Measurements from ENCODE around the gene ELOVL5.

Gene ELOVL5

DNA sequence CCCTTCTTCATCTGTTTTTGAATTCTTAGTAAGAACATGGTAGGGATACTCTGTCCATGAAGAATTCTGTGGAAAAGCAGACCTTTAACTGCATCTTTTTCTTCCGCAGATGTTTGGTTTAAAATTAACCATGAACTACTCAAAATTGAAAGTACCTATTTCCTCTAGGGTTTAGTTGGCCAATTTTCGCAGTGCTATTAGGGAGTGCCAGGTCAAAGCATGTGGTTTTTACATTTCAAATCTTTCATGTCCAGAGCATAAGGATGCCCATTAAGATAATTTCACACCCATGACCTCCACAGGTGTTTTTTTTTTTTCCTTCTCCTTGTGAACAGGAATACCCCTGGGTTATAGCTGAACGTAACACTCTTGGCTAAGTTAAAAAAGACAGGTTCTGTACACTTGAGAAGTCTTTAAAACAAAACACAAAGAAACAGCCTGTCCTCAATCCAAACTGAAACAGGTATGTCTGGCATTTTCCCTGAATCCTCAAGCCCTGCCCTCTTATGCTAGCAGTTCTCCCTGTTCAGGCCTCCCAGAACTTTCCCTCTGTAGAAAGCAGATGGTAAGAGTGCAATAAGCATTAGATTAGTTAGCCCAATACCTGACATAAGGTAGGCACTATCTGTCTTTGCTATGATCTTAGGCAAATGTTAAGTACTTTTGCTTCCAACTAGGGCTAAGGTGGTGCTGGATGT is 67.1 kb downstream of the ELOVL5 start:
- no peak for DNase-seq (ENCODE audit: low read depth)
- no peak overlapping the region for H3K4me3 ChIP-seq (replicated peaks; ENCODE audit: low read depth, low read length)
- TF ChIP-seq, protein P1, sequence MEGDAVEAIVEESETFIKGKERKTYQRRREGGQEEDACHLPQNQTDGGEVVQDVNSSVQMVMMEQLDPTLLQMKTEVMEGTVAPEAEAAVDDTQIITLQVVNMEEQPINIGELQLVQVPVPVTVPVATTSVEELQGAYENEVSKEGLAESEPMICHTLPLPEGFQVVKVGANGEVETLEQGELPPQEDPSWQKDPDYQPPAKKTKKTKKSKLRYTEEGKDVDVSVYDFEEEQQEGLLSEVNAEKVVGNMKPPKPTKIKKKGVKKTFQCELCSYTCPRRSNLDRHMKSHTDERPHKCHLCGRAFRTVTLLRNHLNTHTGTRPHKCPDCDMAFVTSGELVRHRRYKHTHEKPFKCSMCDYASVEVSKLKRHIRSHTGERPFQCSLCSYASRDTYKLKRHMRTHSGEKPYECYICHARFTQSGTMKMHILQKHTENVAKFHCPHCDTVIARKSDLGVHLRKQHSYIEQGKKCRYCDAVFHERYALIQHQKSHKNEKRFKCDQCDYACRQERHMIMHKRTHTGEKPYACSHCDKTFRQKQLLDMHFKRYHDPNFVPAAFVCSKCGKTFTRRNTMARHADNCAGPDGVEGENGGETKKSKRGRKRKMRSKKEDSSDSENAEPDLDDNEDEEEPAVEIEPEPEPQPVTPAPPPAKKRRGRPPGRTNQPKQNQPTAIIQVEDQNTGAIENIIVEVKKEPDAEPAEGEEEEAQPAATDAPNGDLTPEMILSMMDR (IDR thresholded peaks at IDR 0.05; ENCODE audit: low read length, missing control alignments), result no peak

DNA sequence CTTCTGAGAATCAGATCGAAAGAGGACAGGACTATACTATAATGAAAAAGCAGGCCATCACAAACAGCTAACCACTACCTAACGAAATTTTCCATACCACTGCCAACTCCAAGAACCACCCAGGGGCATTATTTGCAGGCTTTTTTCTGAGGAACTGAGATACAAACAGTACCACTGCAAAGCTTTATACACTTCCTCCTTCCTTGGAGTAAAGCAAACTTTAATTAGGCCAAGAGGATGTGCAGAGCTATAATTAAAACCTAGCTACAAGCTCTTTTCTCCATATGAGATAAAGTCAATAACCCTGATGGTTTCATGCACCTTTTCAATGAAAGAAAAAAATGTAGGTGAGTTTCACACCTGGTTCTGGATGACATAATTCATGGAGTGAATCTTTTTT is 68.5 kb downstream of the ELOVL5 start:
- no peak for DNase-seq (ENCODE audit: low read depth)
- TF ChIP-seq, protein P1 (IDR thresholded peaks at IDR 0.05; ENCODE audit: low read length, missing control alignments), result no peak

DNA sequence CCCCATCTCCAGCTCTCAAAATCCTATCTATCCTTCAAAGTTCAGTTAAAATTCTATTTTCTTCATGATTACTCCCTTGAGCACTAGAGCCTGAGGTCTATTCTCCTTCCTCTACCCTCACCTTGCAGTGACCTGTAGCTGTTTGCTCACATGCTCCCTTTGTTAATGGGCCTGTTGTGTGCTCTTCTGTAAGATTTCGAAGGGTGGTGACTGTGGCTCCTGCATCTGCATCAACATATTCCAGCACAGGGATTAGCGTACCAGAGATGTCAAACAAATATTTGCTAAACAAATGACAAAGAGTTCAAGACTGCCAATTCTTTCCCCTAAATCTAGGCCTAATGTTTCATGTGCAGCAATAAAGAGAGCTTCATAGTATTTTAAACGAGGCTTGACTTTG is 69.5 kb downstream of the ELOVL5 start:
- TF ChIP-seq, protein P1 (IDR thresholded peaks at IDR 0.05; ENCODE audit: low read length, missing control alignments), result no peak
- no peak overlapping the region for H3K4me3 ChIP-seq (replicated peaks; ENCODE audit: low read depth, low read length)
- DNase-seq (ENCODE audit: low read depth), result no peak

More for the DNA sequence above, 68.5 kb downstream of the ELOVL5 start:
- no peak overlapping the region for H3K4me3 ChIP-seq (replicated peaks; ENCODE audit: low read depth, low read length)

DNA sequence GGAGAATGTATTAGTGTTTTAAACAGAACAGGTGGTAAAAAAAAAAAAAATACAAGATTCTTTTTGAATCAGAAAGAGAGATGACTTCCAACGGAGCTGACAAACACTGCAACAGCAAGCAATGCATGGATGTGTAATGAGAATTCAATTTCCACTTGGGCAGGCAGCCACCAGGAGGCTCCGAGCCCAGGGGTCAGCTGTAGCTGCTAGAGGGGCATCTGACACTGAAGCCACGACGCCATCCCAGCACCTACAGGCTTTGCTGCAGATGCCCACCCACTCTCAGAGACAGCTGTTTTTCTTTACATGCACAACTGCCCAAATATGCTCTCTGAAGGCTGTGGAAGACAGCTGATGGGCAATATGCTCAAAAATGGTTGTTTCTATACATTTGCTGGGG is 75.4 kb downstream of the ELOVL5 start:
- DNase-seq (ENCODE audit: low read depth), result no peak
- TF ChIP-seq, protein P1 (IDR thresholded peaks at IDR 0.05; ENCODE audit: low read length, missing control alignments), result peak; percentile 6
- no peak overlapping the region for H3K4me3 ChIP-seq (replicated peaks; ENCODE audit: low read depth, low read length)

DNA sequence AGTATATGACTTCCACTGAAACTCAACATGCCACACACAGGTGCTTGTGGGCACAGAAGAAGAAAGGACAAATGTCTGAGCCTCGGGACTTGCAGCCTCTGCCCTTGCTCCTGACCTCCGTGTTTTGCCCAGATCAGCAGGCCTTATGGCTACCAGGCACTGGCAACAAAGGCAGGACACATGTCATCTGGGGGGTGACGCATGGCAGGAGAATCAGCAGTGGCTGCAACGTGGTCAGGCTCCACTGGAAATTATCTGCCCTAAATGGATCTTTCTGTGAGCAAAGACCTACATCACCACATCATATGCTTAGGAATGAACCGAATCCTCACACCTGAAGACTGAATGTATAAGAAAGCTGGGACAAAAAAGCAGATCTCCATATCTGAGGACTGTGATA is 78.9 kb downstream of the ELOVL5 start:
- H3K4me3 ChIP-seq (replicated peaks; ENCODE audit: low read depth, low read length), result no peak overlapping the region
- DNase-seq (ENCODE audit: low read depth), result no peak
- TF ChIP-seq, protein P1 (IDR thresholded peaks at IDR 0.05; ENCODE audit: low read length, missing control alignments), result no peak

DNA sequence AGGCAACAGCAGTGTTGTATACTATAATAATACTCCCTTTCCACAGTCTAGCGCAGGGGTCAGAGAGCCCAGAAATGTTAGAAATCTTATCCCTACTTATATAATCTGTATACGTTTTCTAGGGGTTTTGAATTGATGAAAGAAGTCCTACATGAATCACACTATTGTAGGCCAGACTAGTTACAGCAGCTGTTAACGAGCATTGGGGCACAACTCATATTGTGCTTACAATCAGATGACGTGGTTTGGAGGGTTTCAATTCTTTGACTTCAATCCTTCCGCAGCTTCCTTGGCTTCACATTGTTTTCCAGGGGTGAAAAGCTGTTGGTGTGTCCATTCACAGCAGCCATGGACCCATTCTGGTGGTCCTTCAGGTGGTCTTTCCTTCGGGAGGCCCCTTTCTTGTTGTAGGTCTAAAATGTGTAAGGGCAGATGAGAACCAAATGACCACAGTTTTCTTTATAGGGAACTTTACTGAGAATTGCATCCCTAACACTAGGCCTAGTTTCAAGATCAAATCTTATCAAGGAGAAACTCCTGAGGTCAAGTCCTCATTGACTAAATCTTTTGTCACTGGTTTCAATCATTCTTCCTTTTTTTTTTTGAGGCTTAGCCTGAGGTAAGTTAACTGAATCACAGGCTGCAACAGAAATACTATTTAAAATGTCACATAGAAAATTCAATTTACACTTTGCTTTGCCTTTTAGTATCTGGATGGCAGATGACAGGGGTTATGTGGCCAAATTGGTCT is 79.7 kb downstream of the ELOVL5 start:
- DNase-seq (ENCODE audit: low read depth), result no peak
- no peak overlapping the region for H3K4me3 ChIP-seq (replicated peaks; ENCODE audit: low read depth, low read length)
- TF ChIP-seq, protein P1 (IDR thresholded peaks at IDR 0.05; ENCODE audit: low read length, missing control alignments), result no peak
